Activated CD8-positive, alpha-beta memory T cell treated with anti-CD3 and anti-CD28 coated beads for 24 hours (primary cell): ENCODE measurements around the gene TNS4.

ENCODE experiments used
- DNase-seq: peaks from one replicate; pipeline ENCODE4 v3.0.0-alpha.2; 2020

The TNS4 gene

DNA sequence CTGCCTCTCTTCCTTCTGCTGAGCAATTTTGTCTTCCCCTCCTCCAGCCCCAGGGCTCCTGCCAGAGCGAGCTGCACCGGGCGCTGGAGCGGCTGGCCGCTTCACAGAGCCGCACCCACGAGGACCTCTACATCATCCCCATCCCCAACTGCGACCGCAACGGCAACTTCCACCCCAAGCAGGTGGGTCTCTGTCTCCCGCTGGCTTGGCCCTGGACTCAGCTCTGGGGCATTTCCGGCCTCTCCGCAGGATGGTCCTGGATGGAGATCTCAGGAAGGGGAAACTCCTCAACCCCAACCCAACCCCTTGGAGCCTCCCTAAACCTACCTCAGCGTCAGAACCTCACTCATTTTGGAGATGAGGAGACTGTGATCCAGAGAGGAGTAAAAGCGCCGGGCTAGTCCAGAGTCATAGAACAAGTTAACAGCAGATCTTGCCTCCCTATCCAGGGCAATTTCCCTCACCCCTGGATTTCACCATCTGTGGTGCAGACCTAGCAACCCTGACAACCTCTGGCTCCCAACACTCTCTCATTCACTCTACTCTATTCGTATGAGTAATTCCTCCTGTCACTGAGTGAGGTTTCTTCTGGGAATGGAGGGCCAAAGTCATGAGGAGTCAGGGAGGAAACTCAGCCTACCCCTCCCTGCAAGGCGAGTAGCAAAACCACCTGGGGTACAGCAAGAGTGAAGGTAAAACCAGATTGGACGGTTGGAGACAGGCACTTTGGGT, 47.4 kb downstream of the TNS4 start:
- no peak for DNase-seq

DNA sequence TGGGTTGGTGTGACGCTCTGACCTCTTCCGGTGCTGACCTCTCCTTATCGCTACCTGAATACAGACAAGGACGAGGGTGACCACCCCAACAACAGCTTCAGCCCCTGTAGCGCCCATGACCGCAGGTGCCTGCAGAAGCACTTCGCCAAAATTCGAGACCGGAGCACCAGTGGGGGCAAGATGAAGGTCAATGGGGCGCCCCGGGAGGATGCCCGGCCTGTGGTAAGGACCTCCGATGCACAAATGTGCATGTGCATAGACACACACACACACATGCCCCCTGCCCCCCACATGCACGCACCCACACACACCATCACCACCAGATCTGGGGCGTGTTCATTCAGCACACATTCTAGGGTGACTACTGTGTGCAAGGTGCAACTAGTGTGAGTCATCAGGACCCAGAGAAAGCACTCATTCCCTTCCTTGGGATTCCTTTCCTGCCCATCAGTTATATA, 48.5 kb downstream of the TNS4 start:
- DNase-seq = no peak

DNA sequence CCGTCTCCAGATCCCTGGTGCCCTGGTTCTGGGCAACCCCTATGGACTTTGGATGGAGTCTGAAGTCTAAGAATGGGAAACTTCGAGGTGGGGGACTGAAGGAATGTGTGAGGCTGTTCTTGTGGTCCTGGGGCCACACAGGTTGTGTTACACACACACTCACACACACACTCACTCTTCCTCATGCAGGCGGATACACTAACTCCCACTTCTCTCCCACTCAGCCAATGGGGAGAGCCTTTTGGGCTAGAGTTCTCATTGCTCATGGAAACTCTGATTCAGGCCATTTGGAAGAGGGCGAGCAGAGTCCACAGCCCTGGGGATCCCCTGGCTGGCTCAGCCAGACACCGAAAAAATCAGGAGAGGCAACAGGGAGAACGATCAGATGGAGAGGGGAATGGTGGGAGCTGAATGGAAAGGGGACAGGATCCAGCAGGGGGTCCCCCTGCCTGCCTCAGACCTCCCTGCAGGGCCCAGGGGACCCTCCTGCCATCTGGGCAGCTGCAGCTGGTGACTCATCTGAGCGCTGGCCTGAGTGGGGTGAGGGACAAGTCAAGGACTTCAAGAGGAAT, 49.1 kb downstream of the TNS4 start:
- DNase-seq = no peak

DNA sequence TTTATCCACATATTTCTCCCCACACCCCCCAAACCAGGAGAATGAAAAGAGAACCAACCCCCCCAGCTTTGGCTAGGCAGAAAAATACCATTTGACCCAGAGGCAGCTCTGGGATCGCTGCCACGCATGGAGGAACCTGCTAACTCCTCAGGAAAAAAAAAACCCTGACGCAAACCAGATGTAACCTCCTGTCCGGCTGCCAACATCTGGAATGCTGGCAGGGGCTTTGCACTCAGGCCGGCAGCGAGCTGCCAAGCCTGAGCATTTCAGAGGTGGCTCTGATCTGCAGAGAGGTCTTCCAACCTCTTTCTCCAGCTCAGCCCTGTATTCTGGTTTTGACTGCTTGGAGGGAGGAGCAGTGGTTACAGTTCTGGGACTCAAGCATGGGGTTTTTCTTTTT, 50.0 kb downstream of the TNS4 start:
- no peak for DNase-seq

DNA sequence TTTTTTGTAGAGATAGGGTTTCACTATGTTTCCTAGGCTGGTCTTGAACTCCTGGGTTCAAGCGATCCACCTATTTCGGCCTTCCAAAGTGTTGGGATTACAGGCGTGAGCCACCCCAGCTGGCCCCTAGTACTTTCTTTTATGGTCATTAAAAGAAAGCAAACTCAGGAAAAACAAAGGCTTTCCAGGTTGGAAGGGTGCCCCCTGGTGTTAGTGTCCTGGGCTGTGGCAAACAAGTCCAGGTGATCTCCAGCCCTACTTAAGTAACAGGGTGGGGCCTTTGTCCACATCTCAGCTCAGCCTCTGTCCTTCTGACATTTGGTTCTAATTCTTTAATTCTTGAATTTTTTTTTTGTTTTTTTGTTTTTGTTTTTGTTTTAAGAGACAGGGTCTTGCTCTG, 51.2 kb downstream of the TNS4 start:
- peak; percentile 73 for DNase-seq

DNA sequence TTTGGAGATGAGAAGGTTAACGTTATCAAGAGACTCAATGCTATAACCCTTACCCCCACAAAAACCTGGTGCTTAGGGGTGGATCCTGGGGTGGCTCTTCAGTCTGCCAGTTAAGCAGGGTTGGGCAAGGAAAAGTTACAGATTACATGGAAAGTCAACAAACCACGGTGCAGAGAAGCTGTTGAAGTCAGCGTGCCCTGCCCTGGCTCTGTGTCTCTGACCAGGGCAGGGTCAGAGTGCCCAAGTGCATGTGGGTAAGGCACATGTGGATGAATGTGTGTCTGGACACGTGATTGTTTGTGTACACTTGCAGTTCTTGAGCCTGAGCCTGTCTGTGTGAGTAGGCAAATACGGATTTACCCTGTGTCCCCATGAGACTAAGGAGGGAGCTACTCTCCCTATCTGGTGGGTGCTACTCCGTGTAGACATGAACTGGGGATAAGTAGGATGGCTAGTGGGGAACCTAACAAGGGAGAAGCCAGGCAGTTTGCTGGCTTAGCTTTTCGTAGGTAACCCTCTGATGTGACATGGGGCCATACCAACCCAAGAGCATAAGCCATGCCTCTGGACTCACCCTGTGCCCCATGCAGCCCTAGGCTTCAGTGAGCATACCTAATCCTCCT, 52.7 kb downstream of the TNS4 start:
- DNase-seq = no peak

DNA sequence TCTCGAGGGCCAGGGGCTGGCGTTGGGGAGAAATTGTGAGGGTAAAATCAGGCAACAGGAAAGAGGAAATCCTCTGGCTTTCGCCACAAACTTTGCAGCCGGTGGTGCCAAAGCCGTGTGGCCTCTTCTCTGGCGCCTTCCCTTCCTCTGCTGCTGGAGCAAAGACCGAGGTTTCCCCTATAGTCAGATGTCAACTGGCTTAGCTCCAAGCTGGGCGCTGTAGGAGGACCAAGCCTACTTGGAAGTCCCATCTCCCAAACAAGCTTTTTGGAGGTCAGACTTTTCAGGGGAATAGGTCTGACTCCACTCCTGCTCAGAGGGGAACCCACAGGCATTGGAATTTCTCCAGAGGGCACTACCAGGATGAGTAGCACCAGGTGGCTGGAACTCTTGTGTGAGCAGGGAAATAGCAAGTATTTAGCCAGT, 53.2 kb downstream of the TNS4 start:
- DNase-seq = no peak

DNA sequence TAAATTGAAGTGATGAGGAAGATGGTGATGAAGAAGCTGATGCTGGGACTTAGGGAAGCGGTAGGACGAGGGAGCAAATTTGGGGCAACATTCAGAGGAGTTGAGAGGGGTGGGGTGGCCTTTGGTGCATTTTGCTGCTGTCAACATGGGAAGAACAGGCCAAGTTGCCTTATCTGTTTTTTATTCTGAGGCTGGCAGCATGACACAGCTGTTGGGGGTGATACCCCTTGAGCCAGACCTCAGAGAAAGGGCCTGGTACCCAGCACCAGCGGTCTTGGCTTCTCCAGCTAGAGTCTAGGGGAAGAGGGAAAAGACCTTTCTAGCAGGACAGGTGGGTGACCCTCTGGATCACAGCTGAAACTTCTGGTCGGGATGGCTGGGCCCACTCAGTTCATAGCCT, 53.6 kb downstream of the TNS4 start:
- no peak for DNase-seq

DNA sequence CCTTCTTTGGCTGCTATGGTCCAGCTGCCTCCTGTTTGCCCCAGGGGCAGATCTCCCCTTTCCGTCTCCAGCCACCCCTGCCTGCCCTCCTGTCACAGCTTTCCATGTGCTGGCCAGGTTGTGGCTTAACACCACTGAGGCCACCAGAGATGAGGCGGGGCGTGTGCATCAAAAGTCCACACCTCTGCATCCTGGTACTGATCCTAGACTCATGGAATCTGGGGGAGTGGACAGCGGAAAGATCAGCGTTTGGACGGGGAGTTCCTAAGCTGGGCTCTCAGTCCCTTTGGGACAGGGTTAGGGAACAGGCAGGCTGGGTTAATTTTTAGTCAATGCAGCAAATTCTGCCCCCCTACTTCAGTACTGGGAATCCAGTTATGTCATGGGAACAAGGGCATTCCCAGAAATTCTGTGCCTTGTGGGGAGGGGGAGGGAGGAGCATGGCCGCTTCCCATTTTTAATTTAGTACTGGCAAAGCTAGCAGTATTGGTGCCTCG, 54.2 kb downstream of the TNS4 start:
- DNase-seq = no peak

DNA sequence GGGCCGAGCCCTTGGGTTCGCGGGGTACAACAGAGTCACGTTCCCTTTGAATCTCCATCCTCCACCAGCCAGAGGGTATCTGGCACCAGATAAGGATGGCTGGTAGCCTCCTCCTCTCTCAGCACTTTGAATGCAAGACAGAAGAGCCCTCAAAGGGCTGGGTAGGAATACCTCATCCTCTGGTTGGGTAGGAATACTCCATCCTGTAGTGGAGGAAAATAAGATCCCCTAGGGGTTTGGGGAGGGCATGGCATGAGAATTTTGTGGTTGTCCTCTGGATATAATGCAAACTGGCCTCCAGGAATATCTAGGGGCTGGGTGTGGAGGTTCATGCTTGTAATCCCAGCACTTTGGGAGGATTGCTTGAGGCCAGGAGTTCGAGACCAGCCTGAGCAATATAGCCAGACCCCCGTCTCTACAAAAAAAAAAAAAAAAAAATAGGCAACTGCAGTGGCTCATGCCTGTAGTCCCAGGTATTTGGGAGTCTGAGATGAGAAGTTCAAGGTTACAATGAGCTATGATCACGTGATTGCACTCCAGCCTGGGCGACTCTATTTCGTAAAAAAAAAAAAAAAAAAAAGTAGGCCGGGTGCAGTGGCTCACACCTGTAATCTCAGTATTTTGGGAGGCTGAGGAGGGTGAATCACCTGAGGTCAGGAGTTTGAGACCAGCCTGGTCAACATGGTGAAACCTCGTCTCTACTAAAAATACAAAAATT, 55.5 kb downstream of the TNS4 start:
- DNase-seq = no peak

DNA sequence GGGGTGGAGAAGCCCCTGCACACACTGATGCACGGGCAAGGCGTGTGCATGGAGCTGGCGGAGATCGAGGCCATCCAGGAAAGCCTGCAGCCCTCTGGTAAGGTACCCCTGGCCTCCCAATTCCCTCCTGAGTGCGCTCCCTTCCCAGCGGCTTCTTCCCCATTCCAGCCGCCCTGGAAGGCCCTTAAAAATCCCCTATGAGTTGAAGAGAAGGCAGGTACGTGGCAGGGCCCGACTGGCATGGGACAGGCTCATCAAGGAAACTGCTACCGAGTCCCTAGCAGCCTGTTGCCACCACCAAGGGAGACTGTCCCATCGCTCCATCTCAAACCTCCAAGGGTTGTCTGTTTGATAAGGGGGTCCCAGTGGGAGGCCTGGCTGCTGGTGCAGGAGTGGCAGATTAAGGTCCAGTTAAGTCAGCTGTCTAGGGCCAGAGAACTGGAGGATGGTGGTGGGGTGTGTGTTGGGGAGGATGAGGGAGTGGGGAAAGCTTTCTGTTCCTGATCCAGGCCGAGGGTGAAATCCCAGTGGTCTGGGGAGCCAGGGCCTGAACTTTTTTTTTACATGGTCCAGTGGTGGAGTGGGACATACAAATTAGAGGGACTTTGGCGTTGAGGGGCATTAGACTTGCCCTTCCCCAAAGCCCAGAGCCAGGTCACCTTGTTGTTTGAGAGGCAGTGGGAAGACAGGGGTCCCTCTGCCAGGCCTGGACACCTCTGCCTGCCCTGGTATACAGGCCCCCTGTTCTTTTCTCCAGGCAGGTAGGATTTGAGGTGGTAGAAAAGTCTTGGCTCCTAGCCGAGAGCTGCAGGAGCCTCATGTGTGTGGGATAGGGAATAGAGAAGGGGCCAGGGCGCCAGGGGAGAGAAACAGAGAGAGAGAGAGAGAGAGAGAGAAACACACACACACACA, 57.2 kb downstream of the TNS4 start:
- peak; percentile 77 for DNase-seq

DNA sequence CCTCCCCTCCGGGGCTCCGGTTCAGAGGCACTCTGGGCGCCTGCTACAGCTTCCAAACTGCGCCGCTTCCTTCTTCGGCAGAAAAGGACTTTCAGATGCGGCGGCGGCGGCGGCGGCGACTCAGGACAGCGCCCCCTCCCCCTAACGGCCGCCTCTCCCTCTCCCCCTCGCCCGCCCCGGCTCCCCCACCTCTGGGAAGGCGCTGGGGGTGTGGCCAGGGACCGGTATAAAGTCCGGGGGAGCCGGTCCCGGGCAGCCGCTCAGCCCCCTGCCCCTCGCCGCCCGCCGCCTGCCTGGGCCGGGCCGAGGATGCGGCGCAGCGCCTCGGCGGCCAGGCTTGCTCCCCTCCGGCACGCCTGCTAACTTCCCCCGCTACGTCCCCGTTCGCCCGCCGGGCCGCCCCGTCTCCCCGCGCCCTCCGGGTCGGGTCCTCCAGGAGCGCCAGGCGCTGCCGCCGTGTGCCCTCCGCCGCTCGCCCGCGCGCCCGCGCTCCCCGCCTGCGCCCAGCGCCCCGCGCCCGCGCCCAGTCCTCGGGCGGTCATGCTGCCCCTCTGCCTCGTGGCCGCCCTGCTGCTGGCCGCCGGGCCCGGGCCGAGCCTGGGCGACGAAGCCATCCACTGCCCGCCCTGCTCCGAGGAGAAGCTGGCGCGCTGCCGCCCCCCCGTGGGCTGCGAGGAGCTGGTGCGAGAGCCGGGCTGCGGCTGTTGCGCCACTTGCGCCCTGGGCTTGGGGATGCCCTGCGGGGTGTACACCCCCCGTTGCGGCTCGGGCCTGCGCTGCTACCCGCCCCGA, 58.0 kb downstream of the TNS4 start, which contains the start of gene IGFBP4:
Gene IGFBP4, plus strand, starts transcription at position 255 of the 792 bp plus-strand sequence. Its CDS starts 286 bp downstream, at position 541.
- peak; percentile 86 for DNase-seq

DNA sequence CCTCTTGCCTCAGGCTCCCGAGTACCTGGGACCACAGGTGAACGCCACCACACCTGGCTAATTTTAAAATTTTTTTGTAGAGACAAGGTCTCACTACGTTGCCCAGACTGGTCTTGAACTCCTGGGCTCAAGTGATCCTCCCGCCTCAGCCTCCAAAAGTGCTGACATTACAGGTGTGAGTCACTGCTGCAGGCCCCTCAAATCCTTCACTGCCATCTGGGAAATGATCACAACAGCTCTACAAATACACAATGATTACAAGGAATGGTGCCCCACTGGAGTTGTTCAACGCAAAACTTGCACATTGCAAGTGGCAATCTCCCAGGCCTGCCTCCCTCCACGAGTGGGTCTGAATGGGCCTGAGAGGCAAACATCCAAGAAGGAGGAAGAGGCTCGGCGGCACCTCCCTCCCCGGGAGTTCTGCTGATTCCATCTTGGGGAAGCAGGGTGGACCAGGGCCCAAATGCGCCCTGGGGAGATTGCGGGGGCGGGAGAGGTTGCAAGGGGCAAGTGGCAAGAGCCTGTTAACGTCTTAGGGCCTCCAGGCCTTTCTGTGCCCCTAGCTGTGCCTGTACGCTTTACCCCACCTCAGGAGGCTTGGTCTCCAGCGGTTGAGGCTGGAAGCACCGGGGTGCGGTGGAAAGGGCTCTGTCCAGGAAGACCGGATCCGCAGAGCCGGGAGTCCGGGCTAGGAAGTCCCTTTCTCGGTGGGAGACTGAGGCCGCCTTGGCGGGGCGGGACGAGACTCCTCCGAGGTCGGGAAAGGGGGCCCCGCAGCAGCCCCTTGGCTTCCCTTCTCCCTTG, 58.8 kb downstream of the TNS4 start:
- no peak for DNase-seq

DNA sequence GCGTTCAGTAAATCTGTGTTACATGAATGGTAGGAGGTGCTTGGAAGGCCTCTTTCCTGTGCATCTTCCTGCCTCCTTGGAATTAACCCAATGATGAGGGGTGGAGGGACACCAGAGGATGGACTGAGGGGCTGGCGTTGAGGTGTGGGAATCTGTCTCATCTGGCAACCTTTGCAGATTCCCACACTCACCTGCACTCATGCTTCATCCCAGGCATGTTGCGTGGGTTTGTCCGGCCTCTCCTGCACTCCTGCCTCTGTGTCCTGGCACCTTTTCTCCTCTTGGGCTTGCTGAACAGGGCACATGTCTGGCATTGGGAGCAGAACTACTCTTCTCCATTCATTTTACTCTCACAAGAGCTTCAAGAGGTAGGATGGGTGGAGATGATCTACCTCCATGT, 61.3 kb downstream of the TNS4 start:
- DNase-seq = no peak

DNA sequence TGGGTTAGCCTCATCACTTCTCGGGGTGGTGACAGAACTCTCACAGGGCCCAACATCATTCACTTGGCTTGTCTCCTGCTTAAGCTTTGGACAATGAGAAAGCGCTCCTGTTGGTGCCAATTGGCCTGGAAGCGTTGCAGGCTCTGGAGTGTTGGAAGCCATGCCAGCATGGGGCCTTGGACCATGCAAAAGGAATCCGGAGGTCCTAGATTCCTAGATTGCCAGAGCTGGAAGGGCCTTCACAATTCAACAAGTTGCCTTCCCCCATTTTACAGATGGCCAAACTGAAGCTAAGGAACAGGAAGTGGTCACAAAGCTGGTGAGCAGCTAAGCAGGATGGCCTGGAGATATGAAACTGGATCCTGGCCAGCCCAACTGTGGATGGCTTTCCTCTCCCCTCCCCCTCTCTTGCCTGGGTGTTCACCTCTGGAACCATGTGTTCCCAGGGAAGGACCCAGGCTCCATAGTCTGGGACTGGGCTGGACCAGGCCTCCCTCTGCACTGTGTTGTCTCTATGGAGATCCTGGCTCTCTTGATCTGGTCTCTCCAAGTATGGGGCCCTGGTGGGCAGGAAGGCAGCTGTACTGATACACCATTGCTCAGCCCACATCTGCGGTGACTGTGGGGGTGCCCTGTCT, 64.2 kb downstream of the TNS4 start:
- no peak for DNase-seq

DNA sequence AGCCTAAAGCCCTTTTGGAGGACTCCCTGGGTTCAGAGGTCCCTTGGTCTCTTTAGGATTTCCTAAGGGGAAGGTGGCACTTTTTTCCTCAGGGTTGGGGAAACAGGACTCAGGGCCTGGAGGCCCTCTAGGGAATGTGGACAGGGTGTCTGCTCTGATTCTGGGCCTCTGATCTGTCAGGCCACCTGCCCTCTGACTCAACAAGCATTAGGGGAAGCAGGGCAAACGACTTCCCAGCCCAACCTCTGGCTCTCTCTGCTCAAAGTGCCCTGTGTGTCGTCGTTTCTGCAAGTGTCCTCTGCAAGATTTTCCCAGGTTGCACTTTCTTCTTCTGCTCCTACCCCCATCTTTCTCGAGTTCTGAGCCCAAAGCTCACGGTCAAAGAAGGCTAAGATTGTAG, 64.8 kb downstream of the TNS4 start:
- DNase-seq = no peak

DNA sequence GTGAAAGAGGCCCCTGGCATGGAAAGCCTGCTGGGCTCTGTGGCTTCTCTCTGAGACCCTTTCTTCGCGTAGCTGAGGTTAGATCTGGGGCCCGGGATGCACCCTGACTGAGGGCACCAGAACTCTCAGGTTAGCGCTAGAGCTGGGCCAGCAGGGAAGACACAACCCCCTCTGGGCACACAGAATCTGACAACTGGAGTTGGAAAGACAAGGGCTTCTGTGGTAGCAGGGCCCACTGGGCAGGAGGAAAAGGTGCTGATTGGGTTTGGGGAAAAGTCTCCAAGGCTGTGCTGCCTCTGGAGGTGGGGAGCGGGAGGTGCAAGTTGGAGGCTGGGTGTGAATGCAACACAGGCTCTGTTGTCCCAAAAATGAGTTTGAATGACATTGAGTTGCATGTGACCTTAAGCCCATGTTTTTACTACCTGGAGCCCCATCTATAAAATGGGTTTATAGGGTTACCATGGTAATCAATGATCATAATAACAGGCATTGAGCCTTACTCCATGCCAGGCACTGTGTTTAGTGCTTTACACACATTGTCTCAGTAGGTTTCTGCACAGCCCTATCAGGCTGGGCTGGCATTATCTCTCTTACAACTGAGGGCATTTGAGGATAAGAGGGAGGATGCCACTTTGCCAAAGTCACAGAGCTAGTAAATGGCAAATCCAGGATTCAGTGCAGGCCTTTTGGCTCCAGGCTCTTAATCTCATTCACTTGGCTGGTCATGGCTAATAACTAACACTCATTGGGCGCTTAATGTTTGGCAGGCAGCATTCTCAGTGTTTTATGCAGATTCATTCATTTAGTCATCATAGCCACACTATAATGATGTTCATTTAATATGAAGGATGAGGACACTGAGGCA, 67.6 kb downstream of the TNS4 start:
- no peak for DNase-seq

DNA sequence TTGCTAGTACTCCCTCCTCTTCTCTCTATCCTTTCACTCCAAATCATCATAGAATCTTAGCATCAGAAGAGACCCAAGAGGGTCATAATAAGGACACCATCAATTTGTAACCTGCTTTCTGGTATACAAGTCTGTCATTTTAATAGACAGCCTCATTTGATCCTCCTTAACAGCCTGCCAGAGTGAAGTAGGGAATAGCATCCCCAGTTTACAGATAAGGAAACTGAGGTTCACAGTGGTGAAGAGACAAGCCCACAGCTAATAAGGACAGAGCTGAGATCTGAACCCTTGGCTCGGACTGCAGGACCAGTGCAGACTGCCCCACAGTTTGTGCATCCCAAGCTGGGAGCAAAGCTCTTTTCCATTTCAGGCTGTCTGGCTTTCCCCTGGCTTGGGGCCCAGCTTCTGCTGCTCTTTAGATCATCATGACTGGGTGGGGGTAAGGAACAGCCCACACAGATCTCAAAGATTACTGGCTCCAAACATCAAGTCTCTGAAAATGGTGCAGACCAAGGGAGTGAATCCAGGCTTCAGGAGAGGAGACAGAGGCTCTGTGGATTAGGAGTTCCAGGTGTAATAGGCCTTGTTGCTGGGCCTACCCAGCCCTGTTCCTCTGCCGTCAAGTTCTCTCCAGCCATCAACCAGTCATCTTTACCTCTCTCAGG, 68.4 kb downstream of the TNS4 start:
- no peak for DNase-seq

DNA sequence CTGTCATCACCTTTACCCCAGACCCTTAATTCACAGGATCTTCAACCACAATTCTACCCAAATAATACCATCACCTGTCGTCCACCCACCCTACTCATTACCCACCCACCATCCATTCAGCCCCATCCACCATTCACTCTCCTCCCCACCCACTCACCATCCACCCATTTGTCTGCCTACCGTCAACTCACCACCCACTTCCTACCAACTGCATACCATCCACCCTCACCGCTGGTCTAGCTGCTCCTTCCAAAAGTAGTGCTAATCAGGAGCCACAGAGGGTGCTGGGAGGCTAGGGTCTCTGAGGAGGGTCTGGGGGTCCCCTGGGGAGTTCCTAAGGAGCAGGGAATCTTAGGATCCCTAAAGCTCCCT, 70.2 kb downstream of the TNS4 start:
- DNase-seq = no peak
